ENCODE data around the gene DYRK1A.

DNA sequence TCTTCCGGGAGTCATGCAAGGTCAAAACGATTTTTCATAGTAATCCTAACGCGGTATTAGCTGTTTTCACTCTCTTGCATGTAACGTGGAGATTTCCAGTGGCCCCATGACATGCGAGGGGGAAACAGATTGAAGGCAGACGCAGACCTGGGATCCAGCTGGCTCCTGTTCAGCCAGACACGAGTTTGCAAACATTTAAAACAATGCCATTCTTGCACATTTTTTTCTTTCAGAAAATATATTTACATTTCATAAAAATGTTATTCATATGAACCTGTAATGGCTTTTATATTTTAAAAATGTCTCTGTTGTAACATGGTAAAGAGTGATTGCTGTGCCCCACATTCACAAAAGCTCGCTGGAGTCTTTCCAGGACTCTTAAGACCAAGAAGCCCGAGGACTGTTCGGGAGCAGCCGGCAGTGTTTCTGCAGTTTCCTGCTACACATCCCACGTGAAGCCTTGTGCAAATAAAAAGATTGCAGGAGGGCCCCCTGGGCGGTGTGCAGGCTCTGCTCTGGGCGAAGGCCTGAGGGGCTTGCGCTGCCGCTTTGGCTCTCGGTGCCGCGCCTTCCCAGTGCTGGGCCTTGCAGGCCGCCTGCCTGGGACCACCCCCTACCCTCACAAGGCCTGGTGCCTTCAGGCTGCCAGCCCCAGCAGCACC is 184.9 kb downstream of the DYRK1A start:
- TF ChIP-seq EZH2phosphoT487 (conservative IDR thresholded peaks at IDR 0.05; ENCODE audit: low read length): no peak
- no peak for TF ChIP-seq CTCF (IDR thresholded peaks at IDR 0.05; ENCODE audit: insufficient read depth, low read length, poor library complexity, severe bottlenecking)
